ENCODE measurements around the gene HAGHL. TPM values are rescaled to one million over a fixed set of nuclear protein-coding genes. Genes with fewer than 3 reads are reported as not detected.
A peak's percentile ranks its signal among the peaks of the same experiment; 100 is the strongest.

HAGHL gene
- total RNA-seq, 1 donor from 2014 or later: 19.1 TPM

DNA sequence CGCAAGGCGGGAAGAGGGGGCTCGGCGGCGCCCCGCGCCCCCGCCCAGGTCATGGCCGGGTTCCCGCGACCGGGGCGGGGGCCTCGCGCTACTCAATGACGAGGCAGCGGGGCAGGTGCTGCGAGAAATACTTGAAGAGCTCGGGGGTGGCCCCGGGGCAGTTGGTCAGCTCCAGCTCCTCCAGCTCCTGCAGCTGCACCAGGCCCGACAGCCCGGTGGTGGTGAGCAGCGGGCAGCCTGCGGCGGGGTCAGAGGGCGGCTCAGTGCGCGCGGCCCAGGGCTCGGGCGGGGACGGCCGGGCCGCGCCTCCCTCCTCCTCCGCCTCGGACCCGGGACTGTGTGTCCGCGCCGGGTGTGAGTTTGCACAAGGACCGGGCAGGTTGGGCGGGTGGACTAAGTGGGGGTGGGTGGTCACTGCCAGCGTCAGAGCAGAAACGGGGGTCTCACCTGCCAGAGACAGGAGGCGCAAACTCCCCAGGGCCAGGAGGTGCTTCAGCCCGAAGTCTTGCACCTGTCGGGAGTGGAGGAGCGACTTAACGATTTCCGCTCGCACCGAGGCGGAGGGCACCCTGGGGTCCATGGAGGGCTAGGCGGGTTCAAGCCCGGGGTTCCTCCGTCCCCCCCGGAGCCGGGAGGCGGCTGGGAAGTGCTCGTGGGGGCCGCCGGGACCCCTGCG, 32.6 kb upstream of the HAGHL start:
- peak overlapping the region; percentile 54 for H3K4me3 Mint-ChIP-seq
- H3K27me3 Mint-ChIP-seq (ENCODE audit: insufficient read depth): peaks cover 10% of the 10 kb centered on the region
- H3K4me1 Mint-ChIP-seq (ENCODE audit: low read depth): peaks cover 16% of the 10 kb centered on the region
- DNase-seq (ENCODE audit: low spot score): no peak
- H3K27ac Mint-ChIP-seq: no peak overlapping the region
- H3K9me3 Mint-ChIP-seq: no peaks in the 10 kb centered on the region
- peaks cover 3% of the 10 kb centered on the region for H3K36me3 Mint-ChIP-seq (ENCODE audit: low read depth)
- intact Hi-C loops (cut with micrococcal nuclease): no loop called here

DNA sequence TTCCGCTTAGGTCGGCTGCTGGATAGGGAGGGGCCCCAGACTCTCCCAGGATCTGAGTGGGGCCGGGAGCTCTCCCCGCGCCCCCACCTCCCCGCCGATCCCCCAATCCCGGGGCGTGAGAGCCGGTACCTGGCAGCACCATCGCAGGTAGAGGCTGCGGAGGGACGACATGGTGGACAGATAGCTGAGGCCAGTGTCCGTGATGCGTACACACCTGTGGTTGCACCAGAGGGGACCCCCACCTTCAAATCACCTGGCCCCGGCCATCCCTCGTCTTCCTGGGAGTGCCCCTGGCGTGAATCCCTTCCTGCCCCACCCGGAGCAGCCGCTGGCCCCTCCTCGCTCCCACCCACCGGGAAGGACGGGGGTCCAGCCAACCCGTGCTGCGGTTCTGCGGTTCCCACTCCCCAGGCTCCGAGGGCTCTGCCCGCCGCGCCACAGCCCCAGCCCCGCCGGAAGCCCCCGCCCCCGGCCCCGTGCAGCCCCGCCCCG, 32.0 kb upstream of the HAGHL start:
- no peaks in the 10 kb centered on the region for H3K9me3 Mint-ChIP-seq
- peaks cover 3% of the 10 kb centered on the region for H3K36me3 Mint-ChIP-seq (ENCODE audit: low read depth)
- DNase-seq (ENCODE audit: low spot score): no peak
- peaks cover 11% of the 10 kb centered on the region for H3K27me3 Mint-ChIP-seq (ENCODE audit: insufficient read depth)
- H3K27ac Mint-ChIP-seq: no peak overlapping the region
- H3K4me1 Mint-ChIP-seq (ENCODE audit: low read depth): peaks cover 13% of the 10 kb centered on the region
- intact Hi-C loops (cut with micrococcal nuclease): loop anchor here (5.0 kb wide), 1 partner anchor 42 kb away; no protein-coding TSS in a partner anchor
- no peak overlapping the region for H3K4me3 Mint-ChIP-seq

DNA sequence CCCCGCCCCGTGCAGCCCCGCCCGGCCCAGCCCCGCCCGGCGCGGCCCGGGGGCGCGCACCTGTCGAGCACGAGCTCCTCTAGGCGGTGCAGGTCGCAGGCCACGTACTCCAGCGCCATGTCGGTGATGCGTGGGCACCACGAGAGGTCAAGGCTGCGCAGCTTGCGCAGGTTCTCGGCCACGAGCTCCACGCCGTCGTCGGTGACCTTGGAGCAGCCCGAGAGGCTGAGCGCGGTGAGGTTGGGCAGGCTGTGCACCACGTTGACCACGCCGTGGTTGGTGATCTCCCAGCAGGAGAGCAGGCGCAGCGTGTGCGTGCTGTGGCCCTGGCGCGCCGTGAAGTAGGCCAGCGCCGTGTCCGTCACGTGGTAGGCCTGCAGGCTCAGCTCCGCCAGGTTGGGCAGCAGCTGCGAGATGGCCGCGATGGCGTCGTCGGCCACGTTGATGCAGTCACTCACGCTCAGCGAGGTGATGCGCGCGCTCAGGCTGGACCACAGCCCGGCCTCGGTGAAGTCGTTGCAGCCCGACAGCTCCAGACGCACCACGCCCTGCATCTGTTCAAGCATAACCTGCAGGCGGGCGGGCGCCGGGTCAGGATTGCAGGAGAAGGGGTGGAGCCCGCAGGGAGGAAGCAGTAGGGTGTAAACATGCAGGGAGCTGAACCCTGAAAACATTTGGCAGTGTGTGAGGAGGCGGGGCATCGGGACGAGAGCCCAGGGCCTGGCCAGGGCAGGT, 31.4 kb upstream of the HAGHL start:
- peaks cover 13% of the 10 kb centered on the region for H3K27me3 Mint-ChIP-seq (ENCODE audit: insufficient read depth)
- DNase-seq (ENCODE audit: low spot score): peak; percentile 66
- peaks cover 13% of the 10 kb centered on the region for H3K4me1 Mint-ChIP-seq (ENCODE audit: low read depth)
- H3K4me3 Mint-ChIP-seq: peak overlapping the region; percentile 80
- no peaks in the 10 kb centered on the region for H3K9me3 Mint-ChIP-seq
- H3K27ac Mint-ChIP-seq: peak overlapping the region; percentile 74
- peaks cover 1% of the 10 kb centered on the region for H3K36me3 Mint-ChIP-seq (ENCODE audit: low read depth)
- intact Hi-C loops (cut with micrococcal nuclease): loop anchor here (5.0 kb wide), 1 partner anchor 42 kb away; no protein-coding TSS in a partner anchor

DNA sequence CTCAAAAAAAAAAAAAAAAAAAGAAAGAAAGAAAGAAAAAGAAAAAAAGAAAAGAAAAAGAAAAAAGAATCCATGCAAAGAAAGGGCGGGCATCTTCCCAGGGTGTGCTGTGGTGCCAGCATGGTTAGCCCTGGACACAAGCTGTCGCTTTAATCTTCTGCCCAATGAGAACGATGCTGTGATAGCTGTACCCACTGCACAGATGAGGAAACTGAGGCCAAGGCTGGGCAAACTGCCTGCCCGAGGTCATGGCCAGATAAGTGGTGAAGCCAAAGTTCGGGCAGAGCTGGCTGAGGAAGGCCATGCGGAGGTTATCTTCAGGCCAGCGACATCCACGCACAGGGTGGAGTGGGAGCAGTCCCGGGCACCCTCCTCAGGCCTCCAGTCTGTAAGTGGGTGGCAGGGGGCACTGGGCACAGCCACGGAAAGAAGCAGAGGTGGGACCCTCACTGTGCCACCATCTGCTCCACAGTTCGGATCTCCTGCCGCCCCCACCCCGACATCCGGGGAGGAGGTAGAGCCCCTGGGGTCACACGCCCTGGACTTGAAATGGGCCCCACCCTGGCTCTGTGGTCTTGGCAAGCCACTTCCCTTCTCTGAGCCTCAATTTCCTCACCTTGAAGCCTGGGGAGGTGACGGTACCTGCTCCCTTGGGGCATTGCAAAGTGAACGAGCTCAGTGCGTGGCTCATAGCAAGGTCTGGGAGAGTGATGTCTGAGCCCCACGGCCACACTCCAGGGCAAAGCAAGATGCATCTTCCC, 27.8 kb upstream of the HAGHL start:
- no peak for DNase-seq (ENCODE audit: low spot score)
- Mint-ChIP-seq H3K27me3 (ENCODE audit: insufficient read depth) (peaks cover 19% of the 10 kb centered on the region), H3K27ac (no peak overlapping the region), H3K4me1 (ENCODE audit: low read depth) (peaks cover 6% of the 10 kb centered on the region), H3K4me3 (peak overlapping the region; percentile 19), H3K9me3 (no peaks in the 10 kb centered on the region), H3K36me3 (ENCODE audit: low read depth) (no peaks in the 10 kb centered on the region)
- intact Hi-C loops (cut with micrococcal nuclease): loop anchor here (5.0 kb wide), 1 partner anchor 38 kb away; no protein-coding TSS in a partner anchor

DNA sequence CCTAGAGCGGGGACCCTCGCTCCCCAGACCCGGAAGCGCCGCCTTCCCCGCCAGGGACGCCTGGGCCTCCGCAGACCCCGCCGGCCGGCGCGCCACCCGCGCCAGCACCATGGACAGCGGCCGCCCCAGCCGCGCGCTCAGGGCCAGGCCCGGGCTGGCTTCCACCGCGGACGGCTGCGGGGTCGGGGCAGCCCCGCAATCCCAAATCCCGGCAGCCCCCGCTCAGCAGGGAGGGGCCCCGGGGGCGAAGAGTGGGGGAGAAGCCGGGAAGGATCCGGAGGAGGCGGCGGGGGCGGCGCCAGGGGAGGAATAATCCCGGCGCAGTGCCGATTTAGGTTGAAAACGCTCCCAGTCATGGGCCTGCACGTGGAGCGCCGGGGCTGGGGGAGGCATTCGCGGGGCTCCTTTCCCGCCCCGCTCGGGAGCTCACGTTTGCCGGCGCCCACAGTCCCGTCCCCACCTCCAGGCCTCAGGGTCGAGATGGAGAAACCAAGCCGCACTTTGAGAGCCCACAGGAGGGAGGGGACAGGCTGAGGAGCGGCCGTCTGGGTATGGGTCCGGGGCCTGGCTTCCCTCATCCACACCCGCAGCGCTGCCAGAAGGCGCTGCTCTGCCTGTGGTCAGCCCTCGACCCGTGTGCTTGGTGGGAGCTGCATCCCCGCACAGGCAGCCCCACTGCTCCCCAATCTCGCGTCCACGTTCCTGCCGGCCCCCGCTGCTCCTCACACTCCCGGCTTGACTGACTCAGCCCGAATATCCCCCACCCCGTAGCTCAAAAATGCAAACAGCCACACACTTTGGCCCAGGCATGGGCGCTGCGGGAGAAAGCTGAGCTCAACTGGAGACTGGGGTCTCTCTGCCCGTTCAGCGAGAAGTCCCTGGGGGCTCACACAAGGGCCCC, 26.0 kb upstream of the HAGHL start:
- Mint-ChIP-seq H3K36me3 (ENCODE audit: low read depth) (no peaks in the 10 kb centered on the region), H3K27me3 (ENCODE audit: insufficient read depth) (peaks cover 21% of the 10 kb centered on the region), H3K4me1 (ENCODE audit: low read depth) (no peaks in the 10 kb centered on the region), H3K27ac (no peak overlapping the region), H3K4me3 (no peak overlapping the region), H3K9me3 (no peaks in the 10 kb centered on the region)
- intact Hi-C loops (cut with micrococcal nuclease): no loop called here
- peak; percentile 50 for DNase-seq (ENCODE audit: low spot score)

DNA sequence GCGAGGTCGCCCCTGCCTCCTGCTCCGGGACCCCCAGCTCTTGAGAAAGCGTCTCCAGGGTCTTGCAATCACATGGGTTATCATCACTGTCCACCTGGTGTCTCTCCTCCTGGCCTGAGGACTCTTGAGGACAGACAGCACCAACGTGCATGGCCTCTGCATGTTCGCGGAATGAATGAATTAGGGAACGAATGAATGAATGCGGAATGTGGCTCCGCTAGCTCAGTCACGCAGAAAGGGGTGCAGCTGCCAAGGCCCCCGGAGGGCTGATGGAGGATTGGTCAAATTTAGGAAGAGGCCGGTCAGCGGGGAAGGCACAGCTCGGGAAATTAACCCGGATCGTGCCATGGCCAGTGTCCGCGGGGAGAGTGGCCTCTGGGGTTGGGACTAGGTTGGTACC, 24.6 kb upstream of the HAGHL start:
- no peak overlapping the region for H3K4me3 Mint-ChIP-seq
- H3K9me3 Mint-ChIP-seq: no peaks in the 10 kb centered on the region
- no peaks in the 10 kb centered on the region for H3K4me1 Mint-ChIP-seq (ENCODE audit: low read depth)
- peaks cover 33% of the 10 kb centered on the region for H3K27me3 Mint-ChIP-seq (ENCODE audit: insufficient read depth)
- H3K27ac Mint-ChIP-seq: no peak overlapping the region
- H3K36me3 Mint-ChIP-seq (ENCODE audit: low read depth): no peaks in the 10 kb centered on the region
- intact Hi-C loops (cut with micrococcal nuclease): no loop called here
- DNase-seq (ENCODE audit: low spot score): no peak

DNA sequence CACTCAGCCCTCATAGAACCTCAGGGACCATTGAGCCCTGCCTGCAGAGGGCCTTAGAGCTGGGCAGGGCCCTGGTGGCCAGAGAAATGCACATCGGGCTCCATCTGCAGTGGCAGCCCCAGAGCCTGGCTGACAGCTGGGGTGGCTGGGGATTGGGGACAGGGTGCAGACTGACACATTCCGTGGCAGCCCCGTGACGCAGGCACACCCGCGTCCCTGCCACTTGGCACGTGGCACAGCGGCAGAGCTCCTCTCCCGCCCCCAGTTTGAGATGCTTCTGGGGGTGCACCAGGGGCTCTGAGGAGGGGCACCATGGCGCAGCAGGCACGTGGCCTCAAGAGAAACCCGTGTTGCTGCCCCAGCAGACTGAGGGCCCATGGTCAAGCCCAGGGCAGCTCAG, 23.5 kb upstream of the HAGHL start:
- intact Hi-C loops (cut with micrococcal nuclease): no loop called here
- H3K9me3 Mint-ChIP-seq: no peaks in the 10 kb centered on the region
- H3K27me3 Mint-ChIP-seq (ENCODE audit: insufficient read depth): peaks cover 40% of the 10 kb centered on the region
- H3K36me3 Mint-ChIP-seq (ENCODE audit: low read depth): no peaks in the 10 kb centered on the region
- no peak for DNase-seq (ENCODE audit: low spot score)
- no peak overlapping the region for H3K4me3 Mint-ChIP-seq
- H3K4me1 Mint-ChIP-seq (ENCODE audit: low read depth): no peaks in the 10 kb centered on the region
- no peak overlapping the region for H3K27ac Mint-ChIP-seq

DNA sequence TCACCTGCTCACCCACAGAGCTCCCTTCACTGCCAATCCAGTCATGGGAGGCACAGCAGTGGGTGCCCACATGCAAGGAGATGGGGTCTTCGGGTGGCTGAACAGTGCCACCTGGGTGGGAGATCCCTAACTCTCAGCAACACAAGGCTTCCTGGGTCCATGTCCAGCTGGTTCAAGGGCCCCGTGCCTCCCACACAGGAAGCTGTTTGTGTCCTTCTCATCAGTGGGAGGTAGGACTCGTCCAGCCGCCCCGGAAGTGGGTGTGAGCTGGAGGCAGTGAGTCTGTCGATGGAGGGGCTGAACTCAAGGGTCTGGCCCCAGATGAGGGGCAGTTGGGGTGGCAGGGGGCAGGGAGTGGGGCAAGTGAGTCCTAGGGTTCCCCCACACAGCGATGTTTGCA, 22.9 kb upstream of the HAGHL start:
- H3K27ac Mint-ChIP-seq: no peak overlapping the region
- H3K4me1 Mint-ChIP-seq (ENCODE audit: low read depth): no peaks in the 10 kb centered on the region
- no peak for DNase-seq (ENCODE audit: low spot score)
- intact Hi-C loops (cut with micrococcal nuclease): no loop called here
- H3K4me3 Mint-ChIP-seq: no peak overlapping the region
- H3K9me3 Mint-ChIP-seq: no peaks in the 10 kb centered on the region
- peaks cover 45% of the 10 kb centered on the region for H3K27me3 Mint-ChIP-seq (ENCODE audit: insufficient read depth)
- no peaks in the 10 kb centered on the region for H3K36me3 Mint-ChIP-seq (ENCODE audit: low read depth)

DNA sequence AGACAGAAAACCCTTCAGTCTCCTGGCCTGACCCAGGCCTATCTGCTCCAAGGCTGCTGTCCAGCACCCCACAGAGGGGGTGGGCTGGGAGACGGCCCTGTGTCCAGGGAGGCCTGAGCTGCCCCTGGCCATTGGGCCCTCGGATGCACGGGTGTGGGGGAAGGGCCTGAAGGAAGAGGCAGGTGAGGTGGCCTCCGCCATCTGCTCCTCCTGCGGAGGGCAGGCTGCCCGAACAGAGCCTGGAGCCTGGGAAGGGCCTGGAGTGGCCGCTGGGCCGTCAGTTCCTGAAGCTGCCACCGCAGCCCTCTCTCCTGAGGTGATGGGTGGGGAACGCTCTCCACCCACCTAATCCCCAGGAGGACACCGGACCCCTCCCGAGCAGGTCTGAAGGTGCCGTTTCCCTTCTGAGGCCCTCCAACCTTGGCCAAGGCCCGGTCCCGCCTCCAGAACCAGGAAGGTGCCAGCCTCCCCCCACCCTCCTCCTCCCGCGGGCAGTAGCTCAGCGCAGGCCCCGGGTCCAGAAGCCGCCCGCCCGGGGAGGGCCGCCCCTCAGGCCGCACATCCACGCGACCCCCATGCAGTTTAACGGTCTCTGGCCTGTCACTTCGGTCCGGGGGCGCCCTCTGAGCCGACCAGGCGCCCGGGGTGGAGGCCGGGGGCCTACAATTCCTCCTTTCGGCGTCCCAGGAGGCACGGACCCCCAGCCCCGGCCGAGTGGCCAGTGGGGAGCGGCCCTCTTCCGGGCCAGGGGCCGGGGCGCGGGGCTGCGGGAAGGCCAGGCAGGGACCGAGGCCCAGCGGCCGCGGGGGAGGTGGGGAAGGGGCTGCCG, 22.1 kb upstream of the HAGHL start:
- no peak for DNase-seq (ENCODE audit: low spot score)
- intact Hi-C loops (cut with micrococcal nuclease): no loop called here
- no peaks in the 10 kb centered on the region for H3K4me1 Mint-ChIP-seq (ENCODE audit: low read depth)
- H3K9me3 Mint-ChIP-seq: no peaks in the 10 kb centered on the region
- peaks cover 48% of the 10 kb centered on the region for H3K27me3 Mint-ChIP-seq (ENCODE audit: insufficient read depth)
- H3K4me3 Mint-ChIP-seq: no peak overlapping the region
- H3K36me3 Mint-ChIP-seq (ENCODE audit: low read depth): no peaks in the 10 kb centered on the region
- no peak overlapping the region for H3K27ac Mint-ChIP-seq

DNA sequence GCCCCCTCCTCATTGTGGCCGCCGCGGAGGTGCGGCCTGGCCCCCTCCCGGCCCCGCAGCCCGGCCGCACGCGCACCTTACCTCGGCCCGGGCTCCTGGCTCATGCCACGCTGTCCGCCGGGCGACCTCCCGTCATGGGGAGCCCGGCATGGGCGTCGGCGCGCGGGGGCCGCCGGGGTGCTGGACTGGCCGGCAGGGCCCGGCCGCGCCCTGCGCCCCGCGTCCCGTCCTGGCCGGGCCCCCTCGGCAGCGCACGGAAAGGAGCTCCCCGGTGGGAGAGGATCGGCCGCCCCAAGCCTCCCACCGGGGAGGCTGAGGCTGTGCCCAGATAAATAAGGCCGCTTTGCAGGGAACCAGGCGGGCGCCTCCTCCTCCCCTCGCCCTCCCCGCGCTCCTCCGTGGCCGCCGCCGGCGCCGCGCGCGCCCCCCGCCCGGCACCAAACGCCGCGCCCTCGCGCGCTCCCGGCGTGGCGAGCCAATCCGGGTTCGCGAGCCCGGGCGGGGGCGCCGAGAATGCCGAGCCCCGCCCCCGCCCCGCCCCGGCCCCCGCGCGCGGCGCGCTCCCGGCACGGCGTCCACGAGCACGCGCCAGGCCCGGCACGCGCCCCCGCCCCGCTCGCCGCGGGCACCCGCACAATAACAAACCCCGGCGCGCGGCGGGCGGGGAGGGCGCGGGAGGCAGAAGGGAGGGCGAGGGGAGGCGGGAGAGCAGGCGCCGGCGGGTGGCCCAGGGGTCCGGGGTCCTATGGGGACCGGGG, 21.3 kb upstream of the HAGHL start, which contains the start of gene FBXL16:
Gene FBXL16 (minus strand): TSS at position 371 of the 758 bp plus-strand sequence. CDS start 8,396 bp downstream, outside the sequence.
- H3K27ac Mint-ChIP-seq: no peak within 1 kb of the TSS
- DNase-seq (ENCODE audit: low spot score): no peak
- no peak within 1 kb of the TSS for H3K4me3 Mint-ChIP-seq
- H3K4me1 Mint-ChIP-seq (ENCODE audit: low read depth): no peaks in the 10 kb centered on the region
- intact Hi-C loops (cut with micrococcal nuclease): no loop called here
- H3K27me3 Mint-ChIP-seq (ENCODE audit: insufficient read depth): peaks cover 46% of the 10 kb centered on the region
- H3K36me3 Mint-ChIP-seq (ENCODE audit: low read depth): no peaks in the 10 kb centered on the region
- no peaks in the 10 kb centered on the region for H3K9me3 Mint-ChIP-seq

All from activated T-helper 1 cell treated with anti-CD3 and anti-CD28 coated beads, Interleukin-12 subunit alpha, Interleukin-12 subunit beta, Interleukin-2, Interleukin-4 antibody, amounts not matched to agents 30 ng/mL and 10 ng/mL and 1 ng/mL, durations not matched to agents 14 hours and 24 hours and 36 hours (primary cell).